Thymus (tissue), 11 donors: Measurements from ENCODE around the gene SOX2. TPM values are rescaled to one million over a fixed set of nuclear protein-coding genes. Genes with fewer than 3 reads are reported as not detected.

Experiments used
- DNase-seq, 9 donors: peaks; one replicate each; pipeline ENCODE4 v3.0.0-alpha.2; 2013; ENCODE audit warnings: low spot score in 9 of 9, low read depth in 6 of 9, missing footprints in 1 of 9
- H3K27ac ChIP-seq, 2 donors: one replicate each; pipeline ENCODE4 v1.5.1; 2013; ENCODE audit warnings: control low read depth in 1 of 2, low read depth in 1 of 2, low read length in 1 of 2, mild to moderate bottlenecking in 1 of 2, moderate library complexity in 1 of 2
- H3K27me3 ChIP-seq, 2 donors: one replicate each; pipeline ENCODE4 v1.5.1; 2013; ENCODE audit warnings: low read length in 1 of 2; ENCODE audit not compliant: control insufficient read depth in 2 of 2, insufficient read depth in 1 of 2
- H3K36me3 ChIP-seq, 2 donors: one replicate each; pipeline ENCODE4 v1.5.1; 2013; ENCODE audit warnings: low read length in 1 of 2, mild to moderate bottlenecking in 1 of 2, moderate library complexity in 1 of 2; ENCODE audit not compliant: control insufficient read depth in 2 of 2, insufficient read depth in 2 of 2
- H3K4me1 ChIP-seq, 2 donors: one replicate each; pipeline ENCODE4 v1.5.1; 2013; ENCODE audit warnings: low read length in 2 of 2; ENCODE audit not compliant: control insufficient read depth in 2 of 2, insufficient read depth in 2 of 2
- H3K4me3 ChIP-seq, 2 donors: one replicate each; pipeline ENCODE4 v1.5.1; 2013; ENCODE audit warnings: low read length in 2 of 2, control low read depth in 1 of 2, mild to moderate bottlenecking in 1 of 2
- H3K9me3 ChIP-seq, 2 donors: one replicate each; pipeline ENCODE4 v1.5.1; 2013; ENCODE audit warnings: low read length in 1 of 2, mild to moderate bottlenecking in 1 of 2; ENCODE audit not compliant: control insufficient read depth in 2 of 2, insufficient read depth in 1 of 2
- WGBS: extraction: QIAGEN DNeasy Blood & Tissue Kit; methylation state at CpG from one replicate; pipeline ENCODE4 v1.1.7; 2013; 5-methylcytosine and 5-hydroxymethylcytosine counted together
- polyA plus RNA-seq: library from polyadenylated mRNA; stranded (reverse); fragments of 200-250 nt; gene quantifications from one replicate; pipeline ENCODE4 v1.2.3, GENCODE V29; 2013
- total RNA-seq: library from RNA; stranded (reverse); fragments of 120-200 nt; gene quantifications from one replicate; pipeline ENCODE4 v1.2.4, GENCODE V29; 2013
- donor health status: healthy.

SOX2 gene
- total and polyA plus RNA-seq, 2 donors, result 0.42 to 3.1 TPM

- Histone ChIP-seq H3K36me3 (no peaks in the 10 kb centered on the region), H3K9me3 (no peaks in the 10 kb centered on the region), H3K27ac (no peak overlapping the region), H3K4me1 (peaks cover 0 to 6% of the 10 kb centered on the region in 2 donors), H3K27me3 (peaks cover 32 to 51% of the 10 kb centered on the region in 2 donors), H3K4me3 (no peak overlapping the region)
- WGBS, result 87% methylated on average over 1 of the region's 1 CpG
- DNase-seq, result no peak
Measured at GRCh38 chr3:181693280-181693679, 18.4 kb upstream of the SOX2 start.

GRCh38 chr3:181694805-181695660 lies 16.7 kb upstream of the SOX2 start:
- no peak overlapping the region for H3K27ac ChIP-seq
- peaks cover 47 to 67% of the 10 kb centered on the region in 2 donors for H3K27me3 ChIP-seq
- H3K4me1 ChIP-seq, result peaks cover 0 to 6% of the 10 kb centered on the region in 2 donors
- no peaks in the 10 kb centered on the region for H3K36me3 ChIP-seq
- no peak for DNase-seq
- 12% methylated on average over 53 of the region's 53 CpGs for WGBS
- no peak overlapping the region for H3K4me3 ChIP-seq
- H3K9me3 ChIP-seq, result peaks cover 0 to 3% of the 10 kb centered on the region in 2 donors

GRCh38 chr3:181695661-181696491 lies 15.8 kb upstream of the SOX2 start:
- Histone ChIP-seq H3K27ac (no peak overlapping the region), H3K4me3 (no peak overlapping the region), H3K27me3 (peaks cover 53 to 76% of the 10 kb centered on the region in 2 donors), H3K36me3 (no peaks in the 10 kb centered on the region), H3K9me3 (peaks cover 0 to 3% of the 10 kb centered on the region in 2 donors), H3K4me1 (peaks cover 0 to 6% of the 10 kb centered on the region in 2 donors)
- no peak for DNase-seq
- WGBS, result 3% methylated on average over 65 of the region's 65 CpGs

GRCh38 chr3:181696626-181697230 lies 15.0 kb upstream of the SOX2 start:
- DNase-seq, result no peak
- Histone ChIP-seq H3K4me1 (peaks cover 0 to 6% of the 10 kb centered on the region in 2 donors), H3K4me3 (no peak overlapping the region), H3K27me3 (peaks cover 60 to 83% of the 10 kb centered on the region in 2 donors), H3K27ac (no peak overlapping the region), H3K9me3 (peaks cover 0 to 3% of the 10 kb centered on the region in 2 donors), H3K36me3 (no peaks in the 10 kb centered on the region)
- WGBS, result 29% methylated on average over 11 of the region's 11 CpGs

DNA sequence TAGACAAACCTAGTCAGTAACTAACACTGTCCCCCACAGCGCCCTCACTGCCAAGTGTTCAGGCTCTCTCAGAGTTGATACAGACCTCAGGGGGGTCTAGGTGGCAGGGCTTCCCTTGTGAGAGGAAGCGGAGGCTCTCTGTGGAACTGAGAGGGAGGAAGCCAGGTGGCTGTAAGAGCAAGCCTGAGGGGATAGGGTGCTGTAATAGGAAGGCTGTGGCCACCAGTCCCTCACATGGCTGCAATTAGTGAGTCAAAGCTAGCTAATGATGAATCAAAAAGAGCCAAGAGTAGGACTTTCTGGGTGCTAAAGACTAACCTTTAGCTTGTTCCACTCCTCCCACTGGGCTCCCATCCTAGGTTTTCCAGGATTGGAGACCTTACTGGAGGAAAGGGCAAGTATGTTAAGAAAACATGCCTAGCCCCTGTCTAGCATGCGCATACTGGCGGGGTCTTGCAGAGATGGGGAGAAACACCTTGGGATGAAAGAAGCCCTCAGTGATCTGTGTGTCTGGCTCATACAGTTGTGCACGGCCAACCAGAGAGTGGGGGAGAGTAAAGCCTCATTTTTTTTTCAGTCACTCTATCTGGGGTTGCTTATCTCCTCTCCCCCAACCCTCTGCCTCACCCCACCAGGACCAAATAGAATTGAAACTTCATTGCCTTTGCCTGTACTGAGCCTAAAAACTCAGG lies 13.3 kb upstream of the SOX2 start:
- no peak overlapping the region for H3K27ac ChIP-seq
- H3K4me3 ChIP-seq, result no peak overlapping the region
- peaks cover 0 to 11% of the 10 kb centered on the region in 2 donors for H3K4me1 ChIP-seq
- peaks cover 73 to 98% of the 10 kb centered on the region in 2 donors for H3K27me3 ChIP-seq
- no peaks in the 10 kb centered on the region for H3K36me3 ChIP-seq
- 67% methylated on average over 5 of the region's 5 CpGs for WGBS
- DNase-seq, result no peak
- peaks cover 0 to 7% of the 10 kb centered on the region in 2 donors for H3K9me3 ChIP-seq

- DNase-seq, result no peak
- no peaks in the 10 kb centered on the region for H3K36me3 ChIP-seq
- H3K4me1 ChIP-seq, result peaks cover 0 to 11% of the 10 kb centered on the region in 2 donors
- H3K4me3 ChIP-seq, result no peak overlapping the region
- peaks cover 78 to 98% of the 10 kb centered on the region in 2 donors for H3K27me3 ChIP-seq
- no peak overlapping the region for H3K27ac ChIP-seq
- WGBS, result 30% methylated on average over 14 of the region's 14 CpGs
- H3K9me3 ChIP-seq, result peaks cover 0 to 7% of the 10 kb centered on the region in 2 donors
Measured at GRCh38 chr3:181699171-181699903, 12.4 kb upstream of the SOX2 start.

DNA sequence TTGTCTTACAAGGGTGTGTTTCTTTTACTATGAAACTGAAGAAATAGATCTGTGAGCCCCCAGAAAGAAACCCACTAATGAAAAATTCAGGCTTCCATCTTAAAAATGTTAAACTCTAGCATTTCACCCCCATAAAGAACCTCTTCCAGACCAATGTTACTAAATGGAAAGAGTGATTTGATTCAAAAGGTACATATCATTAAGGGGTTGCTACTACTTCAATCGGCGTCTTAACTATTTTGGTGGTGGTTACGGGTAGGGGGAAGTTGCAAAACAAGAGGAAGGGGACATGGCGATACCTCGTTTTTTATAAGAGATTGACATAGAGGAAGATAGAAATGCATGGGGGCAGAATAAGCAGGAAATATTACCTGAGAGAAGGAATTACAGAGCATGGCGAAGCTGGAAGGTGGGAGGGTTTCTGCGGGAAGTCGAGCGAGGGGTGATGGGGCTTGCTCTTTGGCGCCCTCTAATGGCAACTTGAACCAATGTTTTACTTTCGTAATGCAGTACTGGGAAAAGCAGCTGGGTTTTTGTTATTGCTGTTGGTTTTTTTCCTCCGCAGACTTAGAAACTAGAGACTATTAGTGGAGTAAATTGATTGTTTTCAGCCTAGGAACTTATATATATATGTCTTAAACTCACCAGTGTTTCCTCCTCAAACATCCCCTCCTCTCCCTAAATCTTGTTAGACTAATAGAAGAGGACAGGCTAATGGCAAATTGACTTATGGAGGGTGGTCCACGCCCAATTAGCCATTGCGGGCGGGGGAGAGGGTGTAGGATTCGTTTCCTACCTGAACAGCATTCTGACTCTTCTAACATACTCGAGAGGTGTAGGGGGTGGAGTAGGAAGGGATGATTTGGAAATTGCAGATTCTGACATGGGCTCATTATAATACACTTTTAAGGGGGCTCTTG lies 11.3 kb upstream of the SOX2 start:
- no peaks in the 10 kb centered on the region for H3K36me3 ChIP-seq
- H3K27me3 ChIP-seq, result peaks cover 79 to 98% of the 10 kb centered on the region in 2 donors
- WGBS, result 4% methylated on average over 17 of the region's 17 CpGs
- H3K9me3 ChIP-seq, result peaks cover 0 to 7% of the 10 kb centered on the region in 2 donors
- H3K27ac ChIP-seq, result no peak overlapping the region
- H3K4me1 ChIP-seq, result peaks cover 0 to 11% of the 10 kb centered on the region in 2 donors
- DNase-seq, result peak in 8 of 9 donors; percentile 56 to 83 (median 59)
- H3K4me3 ChIP-seq, result no peak overlapping the region
